Pancreas (tissue), 10 donors: ENCODE data around the gene KLHL26. TPM values are rescaled to one million over a fixed set of nuclear protein-coding genes. Genes with fewer than 3 reads are reported as not detected.

Source experiments
- ATAC-seq, 4 donors: fragments of 200-7000 bp; cut with Tn5 transposase; one replicate each; pipeline versions ENCODE4 v1.8.0 to v1.9.1; 2020; ENCODE audit warnings: mild to moderate bottlenecking in 4 of 4, moderate library complexity in 4 of 4
- DNase-seq, 6 donors: peaks; one replicate each; pipeline ENCODE4 v3.0.0-alpha.2; 2020
- FAIRE-seq: peaks from 2 replicates; lab custom pipeline; 2012; peaks lifted over from hg19 to GRCh38; lab: Jason Lieb, UNC
- H3K27ac ChIP-seq, 4 donors: fragments of 200-600 bp; sonication (generic); 1 replicate in 3 of 4; 2 replicates in 1 of 4; pipeline versions ENCODE4 v1.5.0 to v1.8.0; 2020
- H3K27me3 ChIP-seq, 4 donors: fragments of 200-600 bp; one replicate each; pipeline ENCODE4 v1.8.0; 2021
- H3K36me3 ChIP-seq, 3 donors: fragments of 200-600 bp; sonication (generic) in 1 of 3; one replicate each; pipeline versions ENCODE4 v1.5.0 to v1.8.0; 2020 to 2021
- H3K4me1 ChIP-seq, 3 donors: fragments of 200-600 bp; one replicate each; pipeline ENCODE4 v1.8.0; 2021
- H3K4me3 ChIP-seq, 4 donors: fragments of 200-600 bp; sonication (generic) in 2 of 4; one replicate each; pipeline versions ENCODE4 v1.5.0 to v1.8.0; 2020 to 2021
- H3K9me3 ChIP-seq, 4 donors: fragments of 200-600 bp; one replicate each; pipeline ENCODE4 v1.8.0; 2021
- WGBS, 2 donors: extraction: QIAGEN DNeasy Blood & Tissue Kit; methylation state at CpG; one replicate each; pipeline ENCODE4 v1.1.7; 2013; 5-methylcytosine and 5-hydroxymethylcytosine counted together
- intact Hi-C, 3 donors: fragments of 100-400 bp; cut with DNase I; formaldehyde crosslinking; loops; one replicate each; pipeline versions ENCODE4 v1.11.1 to v1.14.2; 2022
- polyA plus RNA-seq, 2 donors: library from polyadenylated mRNA; stranded (reverse); fragments of 200-250 nt; gene quantifications; one replicate each; pipeline ENCODE4 v1.2.3, GENCODE V29; 2013
- total RNA-seq, 6 donors: library from RNA; stranded (reverse); fragmentation: NEBNext Ultra II Directional in 4 of 6; extraction: Animal tissue kit (Norgen Biotek cat#: 25700) in 4 of 6; gene quantifications; one replicate each; pipeline versions ENCODE4 v1.2.1 to v1.2.4, GENCODE V29; 2021 to 2023
- TF ChIP-seq, protein P1 (sequence below), 4 donors: fragments of 200-600 bp; sonication (generic) in 3 of 4; IDR thresholded peaks; one replicate each; pipeline versions ENCODE4 v1.5.0 to v1.8.0; 2021; ENCODE audit warnings: antibody characterized with exemption in 4 of 4
- donor health status: healthy with polysubstance abuse.
- donor health status: DM: no; HTN: no; CAD: no; lungs with moderate emphysema.
- donor health status: DM: no; HTN: no; CAD: no.
- donor health status: control.
- donor health status: control.
- donor health status: Bipolar disorder and iron deficiency.
- donor health status: DM: yes; HTN: yes; CAD: no.
- donor health status: DM: no; HTN: no; CAD: no.
- donor health status: DM: no; HTN: no; CAD: no.
- donor health status: DM: yes; HTN: yes; CAD: no.

The KLHL26 gene, protein sequence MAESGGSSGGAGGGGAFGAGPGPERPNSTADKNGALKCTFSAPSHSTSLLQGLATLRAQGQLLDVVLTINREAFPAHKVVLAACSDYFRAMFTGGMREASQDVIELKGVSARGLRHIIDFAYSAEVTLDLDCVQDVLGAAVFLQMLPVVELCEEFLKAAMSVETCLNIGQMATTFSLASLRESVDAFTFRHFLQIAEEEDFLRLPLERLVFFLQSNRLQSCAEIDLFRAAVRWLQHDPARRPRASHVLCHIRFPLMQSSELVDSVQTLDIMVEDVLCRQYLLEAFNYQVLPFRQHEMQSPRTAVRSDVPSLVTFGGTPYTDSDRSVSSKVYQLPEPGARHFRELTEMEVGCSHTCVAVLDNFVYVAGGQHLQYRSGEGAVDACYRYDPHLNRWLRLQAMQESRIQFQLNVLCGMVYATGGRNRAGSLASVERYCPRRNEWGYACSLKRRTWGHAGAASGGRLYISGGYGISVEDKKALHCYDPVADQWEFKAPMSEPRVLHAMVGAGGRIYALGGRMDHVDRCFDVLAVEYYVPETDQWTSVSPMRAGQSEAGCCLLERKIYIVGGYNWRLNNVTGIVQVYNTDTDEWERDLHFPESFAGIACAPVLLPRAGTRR
- total RNA-seq (1 to 10 TPM; 4.6 to 7.8 (median 6.0) TPM), polyA plus RNA-seq (1 to 10 TPM; 3.2 to 4.1 TPM)

DNA sequence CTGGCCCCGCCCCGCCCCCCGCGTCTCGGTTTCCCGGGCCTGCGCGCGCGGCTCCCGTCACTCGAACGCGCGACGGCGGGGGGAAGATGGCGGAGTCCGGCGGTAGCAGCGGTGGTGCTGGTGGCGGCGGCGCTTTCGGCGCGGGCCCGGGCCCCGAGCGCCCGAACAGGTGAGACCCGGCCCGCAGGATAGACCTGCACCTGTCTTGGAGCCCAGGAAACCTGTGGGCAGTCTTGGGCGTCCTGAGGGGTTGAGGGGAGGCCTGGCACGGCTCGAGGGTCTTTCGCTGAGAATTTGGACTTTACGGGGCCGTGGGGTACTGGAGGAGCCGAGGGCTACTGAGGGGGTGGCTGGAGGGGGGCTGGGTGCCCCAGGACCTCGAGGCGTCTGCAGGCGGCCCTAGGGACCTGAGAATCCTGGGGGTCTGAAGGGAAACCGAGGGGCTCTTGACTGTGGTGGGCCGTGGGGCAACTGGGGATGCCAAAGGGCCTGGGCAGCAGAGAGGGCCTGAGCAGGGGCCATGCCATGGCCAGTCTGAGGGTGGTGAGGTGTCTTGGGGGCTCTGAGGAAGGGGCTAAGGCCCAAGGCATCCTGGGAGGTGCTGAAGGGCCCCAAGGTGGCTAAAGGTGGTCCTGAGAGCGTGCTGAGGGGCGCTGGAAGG, at the start of gene KLHL26:
Gene KLHL26 (plus strand): TSS at position 60 of the 661 bp plus-strand sequence. CDS start 27 bp downstream, at position 87.
- Histone ChIP-seq H3K27ac (peak within 1 kb of the TSS; percentile 70 to 91 (median 82)), H3K4me1 (peaks cover 5 to 8% (median 7%) of the 10 kb centered on the region in 3 donors), H3K36me3 (no peaks in the 10 kb centered on the region), H3K4me3 (peak within 1 kb of the TSS; percentile 33 to 79 (median 72)), H3K9me3 (no peaks in the 10 kb centered on the region), H3K27me3 (no peaks in the 10 kb centered on the region)
- FAIRE-seq (no peak), ATAC-seq (no peak), DNase-seq (peak in 2 of 6 donors; percentile 26 to 81)
- intact Hi-C loops: no loop called here
- WGBS, 2 donors: 3% methylated on average over 47 of the region's 47 CpGs
- TF ChIP-seq, protein P1, sequence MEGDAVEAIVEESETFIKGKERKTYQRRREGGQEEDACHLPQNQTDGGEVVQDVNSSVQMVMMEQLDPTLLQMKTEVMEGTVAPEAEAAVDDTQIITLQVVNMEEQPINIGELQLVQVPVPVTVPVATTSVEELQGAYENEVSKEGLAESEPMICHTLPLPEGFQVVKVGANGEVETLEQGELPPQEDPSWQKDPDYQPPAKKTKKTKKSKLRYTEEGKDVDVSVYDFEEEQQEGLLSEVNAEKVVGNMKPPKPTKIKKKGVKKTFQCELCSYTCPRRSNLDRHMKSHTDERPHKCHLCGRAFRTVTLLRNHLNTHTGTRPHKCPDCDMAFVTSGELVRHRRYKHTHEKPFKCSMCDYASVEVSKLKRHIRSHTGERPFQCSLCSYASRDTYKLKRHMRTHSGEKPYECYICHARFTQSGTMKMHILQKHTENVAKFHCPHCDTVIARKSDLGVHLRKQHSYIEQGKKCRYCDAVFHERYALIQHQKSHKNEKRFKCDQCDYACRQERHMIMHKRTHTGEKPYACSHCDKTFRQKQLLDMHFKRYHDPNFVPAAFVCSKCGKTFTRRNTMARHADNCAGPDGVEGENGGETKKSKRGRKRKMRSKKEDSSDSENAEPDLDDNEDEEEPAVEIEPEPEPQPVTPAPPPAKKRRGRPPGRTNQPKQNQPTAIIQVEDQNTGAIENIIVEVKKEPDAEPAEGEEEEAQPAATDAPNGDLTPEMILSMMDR (IDR thresholded peaks at IDR 0.05): no peak

DNA sequence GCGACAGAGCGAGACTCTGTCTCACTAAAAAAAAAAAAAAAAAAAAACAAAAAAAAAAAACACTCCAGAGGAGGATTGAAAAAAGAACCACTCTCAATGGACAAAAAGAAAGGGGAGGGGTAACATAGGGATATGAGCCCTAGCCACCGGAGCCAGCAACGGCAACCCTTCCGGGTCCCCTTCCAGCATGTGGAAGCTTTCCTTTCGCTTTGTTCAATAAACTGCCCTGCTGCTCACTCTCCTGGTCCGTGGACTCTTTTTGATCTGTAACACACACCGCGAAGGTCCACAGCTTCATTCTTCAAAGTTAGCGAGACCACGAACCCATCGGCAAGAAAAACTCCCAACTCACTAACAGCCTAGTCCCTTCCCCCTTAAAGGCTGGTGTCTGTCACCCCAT, 49.3 kb upstream of the KLHL26 start:
- H3K4me1 ChIP-seq: peaks cover 0 to 6% (median 5%) of the 10 kb centered on the region in 3 donors
- no peak for FAIRE-seq
- intact Hi-C loops: no loop called here
- no peak for ATAC-seq
- peak in 1 of 6 donors; percentile 17 for DNase-seq
- H3K9me3 ChIP-seq: no peaks in the 10 kb centered on the region
- no peak overlapping the region for H3K4me3 ChIP-seq
- no peak overlapping the region for H3K27ac ChIP-seq
- TF ChIP-seq, protein P1 (IDR thresholded peaks at IDR 0.05): no peak
- WGBS, 2 donors: 94 to 97% methylated on average over 11 to 12 of the region's 12 CpGs
- no peaks in the 10 kb centered on the region for H3K27me3 ChIP-seq
- H3K36me3 ChIP-seq: peaks cover 0 to 6% (median 0%) of the 10 kb centered on the region in 3 donors

DNA sequence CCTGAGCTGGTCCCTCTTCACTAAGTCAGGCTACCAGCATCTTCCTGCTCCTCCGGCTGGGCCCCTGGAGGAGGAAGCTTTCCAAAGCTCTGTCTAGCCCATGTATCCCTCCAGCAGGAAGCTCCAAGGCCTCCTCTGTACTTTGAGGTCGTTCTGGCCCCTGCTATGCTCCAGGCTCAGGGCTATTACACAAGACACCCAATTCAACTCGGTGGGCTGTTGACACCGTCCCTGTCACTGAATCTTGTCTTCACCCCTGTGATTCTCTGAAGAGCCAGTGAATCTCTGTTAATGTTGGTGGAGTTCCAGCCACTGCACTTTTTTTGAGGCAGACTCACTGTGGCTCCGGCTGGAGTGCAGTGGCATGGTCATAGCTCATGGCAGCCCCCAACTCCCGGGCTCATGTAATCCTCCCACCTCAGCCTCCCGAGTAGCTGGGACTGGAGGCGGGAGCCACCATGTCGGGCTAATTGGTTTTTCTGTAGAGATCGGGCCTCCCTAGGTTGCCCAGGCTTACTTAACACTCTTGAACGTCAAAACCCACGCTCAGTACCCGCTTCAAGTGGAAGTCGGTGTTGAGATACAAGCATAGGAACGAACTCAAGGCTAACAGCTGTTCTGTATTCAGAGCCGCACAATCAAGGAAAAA, 48.7 kb upstream of the KLHL26 start:
- ATAC-seq: peak in 1 of 4 donors; percentile 23
- FAIRE-seq: no peak
- no peaks in the 10 kb centered on the region for H3K27me3 ChIP-seq
- intact Hi-C loops: no loop called here
- no peaks in the 10 kb centered on the region for H3K9me3 ChIP-seq
- TF ChIP-seq, protein P1 (IDR thresholded peaks at IDR 0.05): no peak
- WGBS, 2 donors: 35 to 37% methylated on average over 16 of the region's 16 CpGs
- peak overlapping the region; percentile 76 to 90 (median 84) for H3K27ac ChIP-seq
- H3K4me3 ChIP-seq: peak overlapping the region; percentile 69 to 99 (median 85)
- DNase-seq: peak in 1 of 6 donors; percentile 30
- H3K36me3 ChIP-seq: peaks cover 0 to 6% (median 0%) of the 10 kb centered on the region in 3 donors
- peaks cover 0 to 6% (median 5%) of the 10 kb centered on the region in 3 donors for H3K4me1 ChIP-seq

DNA sequence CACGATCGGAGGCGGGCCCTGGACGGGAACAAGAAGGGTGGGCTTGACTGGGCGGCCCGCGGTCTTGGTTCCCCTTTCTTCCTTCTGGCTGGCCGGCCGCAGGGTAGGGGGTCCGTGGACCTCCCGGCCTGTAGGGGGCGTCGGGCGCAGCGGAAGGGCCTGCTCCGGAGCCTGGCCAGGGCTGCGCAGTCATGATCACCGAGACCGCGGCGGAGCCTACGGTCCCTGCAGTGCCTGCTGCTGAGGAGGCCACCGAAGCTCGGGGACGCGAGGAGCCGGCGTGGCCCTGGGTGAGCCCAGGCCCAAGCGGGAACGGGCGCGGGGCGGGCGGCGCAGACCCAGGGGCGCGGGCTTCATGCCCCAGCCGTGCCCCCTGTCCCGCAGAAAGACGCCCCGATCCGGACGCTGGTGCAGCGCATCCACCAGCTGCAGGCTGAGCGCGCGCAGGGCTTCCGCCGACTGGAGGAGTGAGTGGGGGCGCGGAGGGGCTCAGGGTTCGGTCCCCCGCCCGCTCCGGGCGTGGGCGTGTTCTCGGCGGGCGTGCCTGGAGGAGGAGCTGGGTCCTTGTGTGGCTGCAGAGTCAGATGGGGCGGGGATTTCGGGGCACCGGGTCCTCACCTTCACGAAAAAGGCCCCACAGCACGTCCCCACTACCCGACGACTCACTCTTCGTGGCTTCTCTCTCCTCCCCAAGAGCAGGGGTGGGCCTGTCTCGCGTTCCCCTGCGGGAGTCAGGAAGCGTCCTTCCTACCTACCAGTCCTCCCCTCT, 48.0 kb upstream of the KLHL26 start, which contains the start of gene REX1BD:
Gene REX1BD (plus strand): TSS at position 188 of the 769 bp plus-strand sequence. CDS start 4 bp downstream, at position 192.
- peaks cover 0 to 6% (median 5%) of the 10 kb centered on the region in 3 donors for H3K4me1 ChIP-seq
- H3K27ac ChIP-seq: peak within 1 kb of the TSS; percentile 76 to 90 (median 84)
- TF ChIP-seq, protein P1 (IDR thresholded peaks at IDR 0.05): peak; percentile 73 to 91 (median 81)
- DNase-seq (peak; percentile 75 to 95 (median 85)), FAIRE-seq (no peak), ATAC-seq (peak; percentile 89 to 94 (median 93))
- intact Hi-C loops: no loop called here
- no peaks in the 10 kb centered on the region for H3K27me3 ChIP-seq
- H3K4me3 ChIP-seq: peak within 1 kb of the TSS; percentile 69 to 99 (median 85)
- WGBS, 2 donors: 0 to 1% methylated on average over 58 to 72 of the region's 72 CpGs
- no peaks in the 10 kb centered on the region for H3K9me3 ChIP-seq
- peaks cover 0 to 6% (median 0%) of the 10 kb centered on the region in 3 donors for H3K36me3 ChIP-seq
